HTR-8/SVneo (cell line): ENCODE measurements around the gene C19orf81.

Source experiments
- DNase-seq: peaks from one replicate; pipeline ENCODE4 v3.0.0; 2011; ENCODE audit warnings: low spot score, mixed read lengths; ENCODE audit not compliant: insufficient read length
- FAIRE-seq: peaks from 2 replicates; lab custom pipeline; 2011; peaks lifted over from hg19 to GRCh38; lab: Jason Lieb, UNC

Gene C19orf81

GRCh38 chr19:50703915-50704796 is 54.9 kb downstream of the C19orf81 start:
- no peak for DNase-seq
- FAIRE-seq: peak; percentile 13

- no peak for FAIRE-seq
These were observed 56.3 kb downstream of the C19orf81 start for GRCh38 chr19:50705422-50706019.

GRCh38 chr19:50706387-50706786 is 57.1 kb downstream of the C19orf81 start:
- FAIRE-seq (peak; percentile 28), DNase-seq (no peak)

More at GRCh38 chr19:50705422-50706019, 56.3 kb downstream of the C19orf81 start:
- DNase-seq: peak; percentile 83

DNA sequence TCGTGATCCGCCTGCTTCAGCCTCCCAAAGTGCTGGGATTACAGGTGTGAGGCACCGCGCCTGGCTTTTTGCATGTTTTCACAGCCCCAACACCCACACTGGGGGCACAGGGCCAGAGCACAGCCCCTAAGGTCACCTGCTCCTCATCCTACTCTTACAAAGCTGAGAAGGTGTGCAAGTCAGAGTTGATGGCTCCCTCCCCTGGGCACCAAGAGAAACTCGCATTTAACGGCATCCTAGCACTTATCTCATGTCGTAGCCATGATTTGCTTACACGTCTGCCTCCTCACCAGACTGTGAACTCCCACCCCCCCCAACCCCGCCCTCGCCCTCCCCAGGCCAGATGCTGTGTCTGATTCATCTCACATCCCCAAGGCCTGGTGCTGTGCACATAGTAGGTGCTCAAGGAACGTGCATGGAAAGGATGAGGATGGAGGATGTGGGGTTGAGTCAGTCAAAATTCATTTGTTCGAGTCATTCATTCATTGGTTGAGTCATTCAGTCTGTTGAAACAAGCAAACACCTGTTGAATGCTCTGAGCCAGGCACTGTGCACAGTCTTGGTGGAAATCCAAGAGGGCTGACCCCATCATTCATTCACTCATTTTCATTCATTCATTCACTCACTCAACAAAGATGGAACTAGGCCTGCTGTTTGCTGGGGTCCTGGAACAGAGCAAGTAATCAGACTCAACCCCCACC is 59.1 kb downstream of the C19orf81 start:
- no peak for FAIRE-seq

More for the DNA sequence above, 59.1 kb downstream of the C19orf81 start:
- no peak for DNase-seq
